Erythroblast (primary cell): ENCODE data around the gene IBTK.

Source experiments
- GATA1 ChIP-seq: IDR thresholded peaks from 2 replicates; pipeline ENCODE4 v1.6.1; 2011; ENCODE audit warnings: low read depth, mild to moderate bottlenecking, control low read depth, low read length, moderate library complexity
- POLR2A ChIP-seq: IDR thresholded peaks from 2 replicates; pipeline ENCODE4 v1.6.1; 2011; ENCODE audit warnings: mild to moderate bottlenecking, low read length

- TF ChIP-seq POLR2A (no peak), GATA1 (no peak)
Observed at GRCh38 chr6:82160255-82160990, 87.1 kb downstream of the IBTK start.
